Bladder microvascular endothelial cell (primary cell): ENCODE data around the gene RAET1L. TPM values are rescaled to one million over a fixed set of nuclear protein-coding genes. Genes with fewer than 3 reads are reported as not detected.

Source experiments
- total RNA-seq: library from RNA; depleted of rRNA; stranded (reverse); fragments of >200 nt; gene quantifications from 2 replicates; pipeline ENCODE4 v1.2.3, GENCODE V29; 2014

Gene RAET1L, protein sequence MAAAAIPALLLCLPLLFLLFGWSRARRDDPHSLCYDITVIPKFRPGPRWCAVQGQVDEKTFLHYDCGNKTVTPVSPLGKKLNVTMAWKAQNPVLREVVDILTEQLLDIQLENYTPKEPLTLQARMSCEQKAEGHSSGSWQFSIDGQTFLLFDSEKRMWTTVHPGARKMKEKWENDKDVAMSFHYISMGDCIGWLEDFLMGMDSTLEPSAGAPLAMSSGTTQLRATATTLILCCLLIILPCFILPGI
- not detected in 2 replicates for total RNA-seq

DNA sequence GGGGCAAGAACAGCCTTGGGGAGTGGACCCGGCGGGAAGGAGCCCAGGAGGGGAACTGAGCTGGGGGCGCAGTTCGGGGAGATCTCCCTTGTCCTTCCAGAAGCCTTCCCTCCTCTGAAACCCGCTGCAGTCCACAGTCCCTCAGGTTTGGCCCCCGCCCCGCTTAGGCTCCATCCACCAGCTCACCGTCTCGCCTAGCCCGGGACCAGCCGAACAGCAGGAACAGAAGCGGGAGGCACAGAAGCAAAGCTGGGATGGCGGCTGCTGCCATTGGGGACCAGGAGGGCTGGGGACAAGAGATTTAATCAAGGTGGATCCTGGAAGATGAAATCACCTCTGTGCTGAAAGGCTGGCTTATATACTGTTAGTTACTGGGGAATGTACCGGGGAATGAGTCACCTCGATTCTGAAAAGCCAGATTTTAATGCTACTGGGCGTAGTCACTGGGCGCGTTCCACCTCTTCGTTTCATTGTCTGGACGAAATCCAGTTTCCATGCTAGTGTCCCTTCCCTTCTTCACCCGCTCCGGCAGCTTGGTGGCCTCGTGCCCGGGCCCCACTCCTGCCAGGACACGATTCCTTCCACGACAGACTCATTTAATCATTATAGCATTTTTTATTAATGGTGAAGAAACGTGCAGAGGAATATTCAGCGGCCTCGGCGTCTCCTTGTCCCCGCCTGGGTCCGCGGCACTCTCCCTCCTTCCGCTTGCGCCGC is at the start of gene RAET1L:
Gene RAET1L (minus strand): TSS at position 332 of the 717 bp plus-strand sequence. CDS start 61 bp downstream, at position 271.

DNA sequence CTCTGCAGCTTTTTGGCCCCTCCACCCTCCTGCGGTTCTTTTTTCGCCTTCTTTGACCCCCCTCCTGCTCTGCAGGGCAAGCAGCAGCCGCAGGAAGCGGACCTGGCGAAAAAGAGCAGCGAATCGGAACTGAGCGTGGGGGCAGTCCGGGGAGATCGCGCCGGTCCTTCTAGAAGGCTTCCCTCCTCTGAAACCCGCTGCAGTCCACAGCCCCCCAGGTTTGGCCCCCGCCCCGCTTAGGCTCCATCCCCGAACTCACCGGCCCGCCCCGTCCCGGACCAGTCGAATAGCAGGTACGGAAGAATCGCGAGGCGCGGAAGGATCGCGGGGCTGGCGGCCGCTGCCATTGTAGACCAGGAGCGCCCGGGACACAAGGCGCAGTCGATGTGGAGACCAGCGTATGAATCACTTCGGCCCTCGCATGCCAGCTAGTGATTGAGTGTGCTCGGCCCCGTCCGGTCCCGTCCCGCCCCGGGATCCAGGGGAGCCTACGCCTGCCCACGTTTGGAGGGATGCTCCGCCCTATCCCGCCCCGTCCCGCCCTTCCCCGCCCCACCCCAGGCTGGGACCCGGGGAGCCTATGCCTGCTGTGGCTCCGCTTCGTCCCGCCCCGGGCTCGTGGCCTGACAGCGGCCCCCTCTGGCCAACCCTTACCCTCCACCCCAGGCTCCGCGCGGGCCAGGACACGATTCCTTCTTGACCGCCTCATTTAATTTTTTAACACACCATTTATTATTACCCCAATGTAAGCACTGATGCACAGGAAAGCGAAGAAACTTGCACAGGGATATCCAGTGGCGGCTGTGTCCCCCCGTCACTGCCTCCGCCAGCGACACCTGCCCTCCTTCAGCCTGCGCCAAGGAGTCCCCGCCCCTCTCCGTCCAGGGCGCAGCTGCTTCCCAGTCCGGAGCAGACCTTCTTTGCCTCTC is 43.7 kb upstream of the RAET1L start, which contains the start of gene ULBP3:
Gene ULBP3 (minus strand): TSS at position 402 of the 929 bp plus-strand sequence. CDS start 55 bp downstream, at position 347.

Other genes with a start within 250 kb of the RAET1L start
- gene LRP11, start 161.2 kb downstream of the RAET1L start, total RNA-seq, result 12.0 and 24.0 TPM in 2 replicates
- gene RAET1E, start 127.4 kb downstream of the RAET1L start, total RNA-seq, result 0.16 TPM in 1 of 2 replicates, not detected in the other
- 0.44 and 0.65 TPM in 2 replicates for gene RAET1G, start 102.4 kb downstream of the RAET1L start, total RNA-seq
- gene ULBP2, start 83.5 kb downstream of the RAET1L start, total RNA-seq, result 4.7 TPM in 2 replicates
- 0.16 and 0.25 TPM in 2 replicates for gene ULBP1, start 61.6 kb downstream of the RAET1L start, total RNA-seq
- 5.3 and 7.4 TPM in 2 replicates for gene ULBP3, start 43.6 kb upstream of the RAET1L start, total RNA-seq
- gene PPP1R14C, start 117.5 kb upstream of the RAET1L start, total RNA-seq, result not detected in 2 replicates